HG02981 (cell line): ENCODE results near the gene GPC1.

Source experiments
- ATAC-seq: cut with Tn5 transposase; IDR thresholded peaks from one replicate; pipeline ENCODE4 v1.9.1; 2021; ENCODE audit warnings: mild to moderate bottlenecking, moderate library complexity; ENCODE audit not compliant: unreplicated experiment

GPC1 gene

GRCh38 chr2:240411261-240412160, 24.0 kb upstream of the GPC1 start:
- ATAC-seq: no peak

GRCh38 chr2:240412211-240412861, 23.1 kb upstream of the GPC1 start:
- no peak for ATAC-seq

- ATAC-seq: no peak
Measured at GRCh38 chr2:240412975-240413812, 22.3 kb upstream of the GPC1 start.

GRCh38 chr2:240413813-240414429, 21.5 kb upstream of the GPC1 start:
- ATAC-seq: no peak

- no peak for ATAC-seq
Measured at GRCh38 chr2:240416821-240417220, 18.6 kb upstream of the GPC1 start.

- no peak for ATAC-seq
Measured at GRCh38 chr2:240418311-240418710, 17.2 kb upstream of the GPC1 start.

- ATAC-seq: no peak
Measured at GRCh38 chr2:240419271-240419670, 16.2 kb upstream of the GPC1 start.

- no peak for ATAC-seq
Measured at GRCh38 chr2:240419723-240420122, 15.7 kb upstream of the GPC1 start.

GRCh38 chr2:240420206-240421104, 15.0 kb upstream of the GPC1 start:
- ATAC-seq: no peak

- no peak for ATAC-seq
Measured at GRCh38 chr2:240421381-240421780, 14.1 kb upstream of the GPC1 start.

- no peak for ATAC-seq
Measured at GRCh38 chr2:240422658-240423329, 12.7 kb upstream of the GPC1 start.

GRCh38 chr2:240423788-240424191, 11.7 kb upstream of the GPC1 start:
- ATAC-seq: no peak

- no peak for ATAC-seq
Measured at GRCh38 chr2:240424341-240425235, 10.9 kb upstream of the GPC1 start.

- ATAC-seq: no peak
Measured at GRCh38 chr2:240425236-240425615, 10.2 kb upstream of the GPC1 start.

GRCh38 chr2:240425697-240426096, 9.8 kb upstream of the GPC1 start:
- ATAC-seq: no peak

- ATAC-seq: no peak
Measured at GRCh38 chr2:240426845-240427721, 8.4 kb upstream of the GPC1 start.

GRCh38 chr2:240427729-240428128, 7.7 kb upstream of the GPC1 start:
- ATAC-seq: no peak
